BLaER1 (cell line): ENCODE results near the gene SDR9C7.
"Not testable (repeated sequence)": the region's sequence is repeated elsewhere in the genome, so short reads cannot be mapped to it uniquely, and the experiment has no call there.

Experiments
- H3K27ac ChIP-seq: shearing (Covaris generic); formaldehyde crosslinking; 2 replicates; pipeline ENCODE4 v1.8.1; 2022
- H3K27me3 ChIP-seq: shearing (Covaris generic); formaldehyde crosslinking; 2 replicates; pipeline ENCODE4 v1.8.1; 2022
- H3K36me3 ChIP-seq: shearing (Covaris generic); formaldehyde crosslinking; 2 replicates; pipeline ENCODE4 v1.8.1; 2022
- H3K4me1 ChIP-seq: shearing (Covaris generic); formaldehyde crosslinking; 2 replicates; pipeline ENCODE4 v1.8.1; 2022
- H3K4me2 ChIP-seq: shearing (Covaris generic); formaldehyde crosslinking; 2 replicates; pipeline ENCODE4 v1.8.1; 2022
- H3K4me3 ChIP-seq: shearing (Covaris generic); formaldehyde crosslinking; 2 replicates; pipeline ENCODE4 v1.8.1; 2022
- H3K9ac ChIP-seq: shearing (Covaris generic); formaldehyde crosslinking; 2 replicates; pipeline ENCODE4 v1.8.1; 2022
- H3K9me3 ChIP-seq: shearing (Covaris generic); formaldehyde crosslinking; 2 replicates; pipeline ENCODE4 v1.8.1; 2022
- H4K20me1 ChIP-seq: shearing (Covaris generic); formaldehyde crosslinking; 2 replicates; pipeline ENCODE4 v1.8.1; 2022
- Cebpa-rat ChIP-seq: shearing (Covaris generic); IDR thresholded peaks from 2 replicates; pipeline ENCODE4 v1.8.1; 2022

The SDR9C7 gene

GRCh38 chr12:56914724-56915123, 19.5 kb downstream of the SDR9C7 start:
- no peaks in the 10 kb centered on the region for H3K27me3 ChIP-seq
- no peaks in the 10 kb centered on the region for H4K20me1 ChIP-seq
- H3K9me3 ChIP-seq: peaks cover 27% of the 10 kb centered on the region
- no peak overlapping the region for H3K4me3 ChIP-seq
- no peak for TF ChIP-seq Cebpa-rat
- no peaks in the 10 kb centered on the region for H3K4me1 ChIP-seq
- no peak overlapping the region for H3K9ac ChIP-seq
- no peak overlapping the region for H3K27ac ChIP-seq
- H3K36me3 ChIP-seq: no peaks in the 10 kb centered on the region
- no peak overlapping the region for H3K4me2 ChIP-seq

- no peak overlapping the region for H3K9ac ChIP-seq
Measured at GRCh38 chr12:56914256-56914655, 20.0 kb downstream of the SDR9C7 start.

GRCh38 chr12:56909403-56909802, 24.8 kb downstream of the SDR9C7 start:
- not testable (repeated sequence) for H3K4me3 ChIP-seq, H3K4me2 ChIP-seq, H3K4me1 ChIP-seq, H3K27me3 ChIP-seq, H3K9ac ChIP-seq, H3K27ac ChIP-seq, H3K36me3 ChIP-seq, H4K20me1 ChIP-seq
- H3K9me3 ChIP-seq: peaks cover 55% of the 10 kb centered on the region

More at GRCh38 chr12:56914256-56914655, 20.0 kb downstream of the SDR9C7 start:
- Histone ChIP-seq H3K4me1 (no peaks in the 10 kb centered on the region), H3K27me3 (no peaks in the 10 kb centered on the region), H4K20me1 (no peaks in the 10 kb centered on the region), H3K9me3 (peaks cover 32% of the 10 kb centered on the region), H3K36me3 (peaks cover 1% of the 10 kb centered on the region; the same call in 1 of the 2 replicates), H3K27ac (no peak overlapping the region), H3K4me2 (no peak overlapping the region), H3K4me3 (no peak overlapping the region)
- no peak for TF ChIP-seq Cebpa-rat

- no peak for TF ChIP-seq Cebpa-rat
- H3K27me3 ChIP-seq: no peaks in the 10 kb centered on the region
- no peaks in the 10 kb centered on the region for H3K4me1 ChIP-seq
- H3K27ac ChIP-seq: no peak overlapping the region
- H3K4me3 ChIP-seq: no peak overlapping the region
- peaks cover 68% of the 10 kb centered on the region for H3K9me3 ChIP-seq
- H3K4me2 ChIP-seq: no peak overlapping the region
- H3K36me3 ChIP-seq: peaks cover 9% of the 10 kb centered on the region; the same call in 1 of the 2 replicates
- no peaks in the 10 kb centered on the region for H4K20me1 ChIP-seq
- no peak overlapping the region for H3K9ac ChIP-seq
Measured at GRCh38 chr12:56908136-56908535, 26.1 kb downstream of the SDR9C7 start.

GRCh38 chr12:56905852-56906251, 28.4 kb downstream of the SDR9C7 start:
- peaks cover 9% of the 10 kb centered on the region; the same call in 1 of the 2 replicates for H3K36me3 ChIP-seq
- H4K20me1 ChIP-seq: no peaks in the 10 kb centered on the region
- H3K27ac ChIP-seq: no peak overlapping the region
- H3K4me3 ChIP-seq: no peak overlapping the region
- no peaks in the 10 kb centered on the region for H3K4me1 ChIP-seq
- TF ChIP-seq Cebpa-rat: no peak
- H3K9ac ChIP-seq: no peak overlapping the region
- H3K27me3 ChIP-seq: no peaks in the 10 kb centered on the region
- H3K4me2 ChIP-seq: no peak overlapping the region
- peaks cover 75% of the 10 kb centered on the region for H3K9me3 ChIP-seq

- peaks cover 73% of the 10 kb centered on the region for H3K9me3 ChIP-seq
- no peak for TF ChIP-seq Cebpa-rat
- no peak overlapping the region for H3K27ac ChIP-seq
Measured at GRCh38 chr12:56903374-56903773, 30.8 kb downstream of the SDR9C7 start.

GRCh38 chr12:56901313-56901712, 32.9 kb downstream of the SDR9C7 start:
- H3K4me2 ChIP-seq, H3K9ac ChIP-seq: not testable (repeated sequence)
- peaks cover 66% of the 10 kb centered on the region for H3K9me3 ChIP-seq

More at GRCh38 chr12:56903374-56903773, 30.8 kb downstream of the SDR9C7 start:
- Histone ChIP-seq H3K4me3 (no peak overlapping the region), H3K4me2 (no peak overlapping the region), H3K36me3 (no peaks in the 10 kb centered on the region), H3K27me3 (no peaks in the 10 kb centered on the region), H3K4me1 (no peaks in the 10 kb centered on the region), H4K20me1 (no peaks in the 10 kb centered on the region), H3K9ac (no peak overlapping the region)

GRCh38 chr12:56900583-56900982, 33.6 kb downstream of the SDR9C7 start:
- Histone ChIP-seq H3K4me3 (no peak overlapping the region), H3K9me3 (peaks cover 66% of the 10 kb centered on the region), H4K20me1 (no peaks in the 10 kb centered on the region), H3K27me3 (no peaks in the 10 kb centered on the region), H3K27ac (no peak overlapping the region), H3K4me1 (no peaks in the 10 kb centered on the region), H3K36me3 (no peaks in the 10 kb centered on the region), H3K9ac (no peak overlapping the region), H3K4me2 (no peak overlapping the region)
- TF ChIP-seq Cebpa-rat: no peak

More at GRCh38 chr12:56901313-56901712, 32.9 kb downstream of the SDR9C7 start:
- not testable (repeated sequence) for H3K36me3 ChIP-seq, H3K27ac ChIP-seq, H3K27me3 ChIP-seq, H3K4me3 ChIP-seq, H3K4me1 ChIP-seq, H4K20me1 ChIP-seq

- Histone ChIP-seq H4K20me1 (no peaks in the 10 kb centered on the region), H3K36me3 (no peaks in the 10 kb centered on the region), H3K9me3 (peaks cover 54% of the 10 kb centered on the region), H3K27me3 (no peaks in the 10 kb centered on the region), H3K4me3 (no peak overlapping the region), H3K9ac (no peak overlapping the region), H3K4me1 (no peaks in the 10 kb centered on the region), H3K4me2 (no peak overlapping the region), H3K27ac (no peak overlapping the region)
- no peak for TF ChIP-seq Cebpa-rat
Measured at GRCh38 chr12:56898938-56899337, 35.3 kb downstream of the SDR9C7 start.

- TF ChIP-seq Cebpa-rat: no peak
- Histone ChIP-seq H3K36me3 (no peaks in the 10 kb centered on the region), H4K20me1 (no peaks in the 10 kb centered on the region), H3K27me3 (no peaks in the 10 kb centered on the region), H3K4me1 (no peaks in the 10 kb centered on the region), H3K4me3 (no peak overlapping the region), H3K9ac (no peak overlapping the region), H3K9me3 (peaks cover 44% of the 10 kb centered on the region), H3K27ac (no peak overlapping the region), H3K4me2 (no peak overlapping the region)
Measured at GRCh38 chr12:56897844-56898361, 36.3 kb downstream of the SDR9C7 start.

- peaks cover 29% of the 10 kb centered on the region for H3K9me3 ChIP-seq
- H3K9ac ChIP-seq: no peak overlapping the region
- H3K4me1 ChIP-seq: no peaks in the 10 kb centered on the region
- no peaks in the 10 kb centered on the region for H3K27me3 ChIP-seq
- H3K4me3 ChIP-seq: no peak overlapping the region
- H3K27ac ChIP-seq: no peak overlapping the region
- TF ChIP-seq Cebpa-rat: no peak
- H3K36me3 ChIP-seq: no peaks in the 10 kb centered on the region
- no peaks in the 10 kb centered on the region for H4K20me1 ChIP-seq
- H3K4me2 ChIP-seq: no peak overlapping the region
Measured at GRCh38 chr12:56896082-56896481, 38.1 kb downstream of the SDR9C7 start.
